Keratinocyte (primary cell): ENCODE measurements around the gene ITGAD. TPM values are rescaled to one million over a fixed set of nuclear protein-coding genes. Genes with fewer than 3 reads are reported as not detected.

Experiments used
- DNase-seq: peaks from one replicate; pipeline ENCODE4 v3.0.0-alpha.2; 2011; ENCODE audit warnings: low read depth, missing footprints, low spot score
- FAIRE-seq: peaks from 2 replicates; lab custom pipeline; 2011; peaks lifted over from hg19 to GRCh38; lab: Jason Lieb, UNC
- H2AFZ ChIP-seq: 2 replicates; pipeline ENCODE4 v1.6.0; 2012; ENCODE audit warnings: low read length, control low read depth, inconsistent platforms; ENCODE audit not compliant: control insufficient read depth
- H3K27ac ChIP-seq: 2 replicates; pipeline ENCODE4 v1.5.1; 2011; ENCODE audit warnings: low read length; ENCODE audit not compliant: control insufficient read depth, insufficient read depth
- H3K27me3 ChIP-seq: 3 replicates; pipeline ENCODE4 v1.6.0; 2011; ENCODE audit warnings: low read length; ENCODE audit not compliant: control insufficient read depth, insufficient read depth; ENCODE audit errors: extremely low read depth
- H3K36me3 ChIP-seq, 2 experiments: 2 replicates in 1 of 2; 3 replicates in 1 of 2; pipeline ENCODE4 v1.5.1; 2011; ENCODE audit warnings: low read length in 2 of 2, mild to moderate bottlenecking in 1 of 2; ENCODE audit not compliant: control insufficient read depth in 2 of 2, insufficient read depth in 2 of 2; ENCODE audit errors: extremely low read depth in 1 of 2
- H3K4me1 ChIP-seq: 3 replicates; pipeline ENCODE4 v1.5.1; 2011; ENCODE audit warnings: low read length; ENCODE audit not compliant: control insufficient read depth, insufficient read depth; ENCODE audit errors: extremely low read depth
- H3K4me2 ChIP-seq: 3 replicates; pipeline ENCODE4 v1.6.0; 2011; ENCODE audit warnings: low read depth, low read length; ENCODE audit not compliant: control insufficient read depth, insufficient read depth; ENCODE audit errors: extremely low read depth
- H3K4me3 ChIP-seq, 3 experiments: fragments of 200-600 bp in 1 of 3; sonication (generic) in 1 of 3; 2 replicates in 2 of 3; 3 replicates in 1 of 3; pipeline ENCODE4 v1.5.1; 2011 to 2016; ENCODE audit warnings: low read length in 3 of 3, mild to moderate bottlenecking in 3 of 3, control low read depth in 2 of 3, inconsistent platforms in 1 of 3, low read depth in 1 of 3, mixed read lengths in 1 of 3, mixed run types in 1 of 3, moderate library complexity in 1 of 3; ENCODE audit not compliant: control insufficient read depth in 2 of 3, insufficient read depth in 2 of 3; ENCODE audit errors: extremely low read depth in 1 of 3
- H3K79me2 ChIP-seq: 2 replicates; pipeline ENCODE4 v1.6.0; 2012; ENCODE audit warnings: low read length; ENCODE audit not compliant: control insufficient read depth, insufficient read depth
- H3K9ac ChIP-seq: 3 replicates; pipeline ENCODE4 v1.6.0; 2011; ENCODE audit warnings: low read length; ENCODE audit not compliant: control insufficient read depth, insufficient read depth; ENCODE audit errors: extremely low read depth
- H3K9me1 ChIP-seq: 3 replicates; pipeline ENCODE4 v1.6.0; 2011; ENCODE audit warnings: low read length; ENCODE audit not compliant: control insufficient read depth, insufficient read depth; ENCODE audit errors: extremely low read depth
- H3K9me3 ChIP-seq: 2 replicates; pipeline ENCODE4 v1.5.1; 2012; ENCODE audit warnings: low read depth, low read length; ENCODE audit not compliant: control insufficient read depth
- H4K20me1 ChIP-seq: 3 replicates; pipeline ENCODE4 v1.6.0; 2011; ENCODE audit warnings: low read length; ENCODE audit not compliant: control insufficient read depth, insufficient read depth; ENCODE audit errors: extremely low read depth
- CTCF ChIP-seq, 3 experiments: IDR thresholded peaks in 1 of 3; conservative IDR thresholded peaks in 1 of 3; optimal IDR thresholded peaks in 1 of 3; 2 replicates in 2 of 3; 3 replicates in 1 of 3; pipeline versions ENCODE3 to v1.5.1; 2011; ENCODE audit warnings: low read length in 3 of 3, mild to moderate bottlenecking in 3 of 3, moderate library complexity in 2 of 3, control low read depth in 1 of 3, inconsistent platforms in 1 of 3; ENCODE audit not compliant: insufficient read depth in 2 of 3; ENCODE audit errors: extremely low read depth in 1 of 3
- EZH2 ChIP-seq: IDR thresholded peaks from one replicate; pipeline ENCODE4 v1.6.1; 2012; ENCODE audit warnings: inconsistent platforms, mild to moderate bottlenecking, low read length, moderate library complexity
- dilution Hi-C: fragments of 300-500 bp; cut with MboI; formaldehyde crosslinking; loops from one replicate; pipeline ENCODE4 v1.7.0; 2020; ENCODE audit warnings: low sequenced_read_pairs; ENCODE audit not compliant: extremely low pct_ligation_motif_present
- polyA plus RNA-seq, 5 experiments: library from polyadenylated mRNA; depleted of rRNA in 3 of 5; stranded (reverse) in 3 of 5; stranded (forward) in 1 of 5; unstranded in 1 of 5; fragments of >200 nt; gene quantifications; 1 replicate in 1 of 5; 2 replicates in 3 of 5; 3 replicates in 1 of 5; pipeline versions ENCODE4 v1.2.1 to v1.2.3, GENCODE V29; 2011 to 2012; ENCODE audit warnings: missing spikeins in 2 of 5, low read depth in 1 of 5, low replicate concordance in 1 of 5

ITGAD gene
- polyA plus RNA-seq, 1 donor (not counting 4 experiments of a cell fraction or from before 2014, with no cell fraction given), result not detected

GRCh38 chr16:31413381-31413780 lies 20.2 kb downstream of the ITGAD start:
- no peaks in the 10 kb centered on the region for H3K9me3 ChIP-seq
- H3K9me1 ChIP-seq, result no peaks in the 10 kb centered on the region
- H3K79me2 ChIP-seq, result no peaks in the 10 kb centered on the region
- H3K36me3 ChIP-seq, result no peaks in the 10 kb centered on the region
- no peak for TF ChIP-seq CTCF (optimal IDR thresholded peaks at IDR 0.05 in 1 of 3, IDR thresholded peaks at IDR 0.05 in 1 of 3, conservative IDR thresholded peaks at IDR 0.05 in 1 of 3; ENCODE audit: extremely low read depth in 1 of 3, insufficient read depth in 2 of 3, low read length in 3 of 3)
- no peak for TF ChIP-seq EZH2
- no peak overlapping the region for H3K27ac ChIP-seq
- H3K27me3 ChIP-seq, result peaks cover 4% of the 10 kb centered on the region
- dilution Hi-C loops, result no loop called here
- H3K4me3 ChIP-seq, result no peak overlapping the region
- H3K4me2 ChIP-seq, result no peak overlapping the region
- no peak overlapping the region for H2AFZ ChIP-seq
- no peaks in the 10 kb centered on the region for H3K4me1 ChIP-seq
- DNase-seq, result no peak
- FAIRE-seq, result no peak
- no peaks in the 10 kb centered on the region for H4K20me1 ChIP-seq
- no peak overlapping the region for H3K9ac ChIP-seq

DNA sequence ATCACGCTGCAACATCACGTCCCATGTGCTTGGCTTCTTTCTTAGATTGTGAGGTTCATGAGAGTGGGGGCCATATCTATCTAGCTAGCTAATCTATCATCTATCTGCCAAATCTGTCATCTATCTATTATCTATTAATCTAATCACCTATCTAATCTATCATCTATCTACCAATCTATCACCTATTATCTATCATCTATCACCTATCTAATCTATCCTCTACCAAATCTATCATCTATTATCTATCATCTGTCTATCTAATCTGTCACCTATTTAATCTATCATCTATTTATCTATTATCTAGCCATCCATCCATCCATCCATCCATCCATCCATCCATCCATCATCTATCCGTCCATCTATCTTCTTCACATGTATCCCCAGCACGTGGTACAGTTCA lies 20.8 kb downstream of the ITGAD start:
- Histone ChIP-seq H3K4me3 (no peak overlapping the region), H2AFZ (no peak overlapping the region), H3K27me3 (peaks cover 4% of the 10 kb centered on the region), H3K9me1 (no peaks in the 10 kb centered on the region), H3K9me3 (no peaks in the 10 kb centered on the region), H4K20me1 (no peaks in the 10 kb centered on the region), H3K79me2 (no peaks in the 10 kb centered on the region), H3K4me2 (no peak overlapping the region), H3K9ac (no peak overlapping the region), H3K27ac (no peak overlapping the region), H3K36me3 (no peaks in the 10 kb centered on the region), H3K4me1 (no peaks in the 10 kb centered on the region)
- TF ChIP-seq EZH2 (no peak), CTCF (optimal IDR thresholded peaks at IDR 0.05 in 1 of 3, IDR thresholded peaks at IDR 0.05 in 1 of 3, conservative IDR thresholded peaks at IDR 0.05 in 1 of 3; ENCODE audit: extremely low read depth in 1 of 3, insufficient read depth in 2 of 3, low read length in 3 of 3) (no peak)
- dilution Hi-C loops, result no loop called here
- DNase-seq, result no peak
- FAIRE-seq, result no peak
